AG04450 (cell line): ENCODE data around the gene FGD5. TPM values are rescaled to one million over a fixed set of nuclear protein-coding genes. Genes with fewer than 3 reads are reported as not detected.

Source experiments
- CTCF ChIA-PET: fragments of 300-600, 350-600 bp; formaldehyde crosslinking; extraction: SDS; loops from one replicate; lab custom pipeline; 2022; ENCODE audit warnings: antibody characterized with exemption, inconsistent platforms; lab: Charles Lee
- POLR2A ChIA-PET: fragments of 350-600 bp; formaldehyde crosslinking; extraction: SDS; loops from one replicate; lab custom pipeline; 2021; ENCODE audit warnings: antibody characterized with exemption, inconsistent platforms; lab: Yijun Ruan, JAX
- DNase-seq: peaks from one replicate; pipeline ENCODE4 v3.0.0-alpha.2; 2011; ENCODE audit warnings: low read depth, low spot score
- H3K27ac ChIP-seq: one replicate; pipeline ENCODE4 v1.5.1; 2012; ENCODE audit warnings: low read depth, low read length, control low read depth
- H3K27me3 ChIP-seq: one replicate; pipeline ENCODE4 v1.6.0; 2012; ENCODE audit warnings: low read length; ENCODE audit not compliant: control insufficient read depth, insufficient read depth
- H3K4me3 ChIP-seq: 2 replicates; pipeline ENCODE4 v1.5.1; 2011; ENCODE audit warnings: mild to moderate bottlenecking, low read depth, low read length, control low read depth
- H3K9me3 ChIP-seq: 2 replicates; pipeline ENCODE4 v1.5.1; 2012; ENCODE audit warnings: low read length; ENCODE audit not compliant: control insufficient read depth, insufficient read depth
- polyA plus RNA-seq: library from polyadenylated mRNA; depleted of rRNA; stranded (reverse); fragments of >200 nt; gene quantifications from 2 replicates; pipeline ENCODE4 v1.2.3, GENCODE V29; 2011
- TF ChIP-seq, protein P1 (sequence below): IDR thresholded peaks from 2 replicates; pipeline ENCODE4 v1.5.1; 2011; ENCODE audit warnings: low read depth, low read length, control low read depth, inconsistent platforms

FGD5 gene
- polyA plus RNA-seq, 1 experiment, result not detected

DNA sequence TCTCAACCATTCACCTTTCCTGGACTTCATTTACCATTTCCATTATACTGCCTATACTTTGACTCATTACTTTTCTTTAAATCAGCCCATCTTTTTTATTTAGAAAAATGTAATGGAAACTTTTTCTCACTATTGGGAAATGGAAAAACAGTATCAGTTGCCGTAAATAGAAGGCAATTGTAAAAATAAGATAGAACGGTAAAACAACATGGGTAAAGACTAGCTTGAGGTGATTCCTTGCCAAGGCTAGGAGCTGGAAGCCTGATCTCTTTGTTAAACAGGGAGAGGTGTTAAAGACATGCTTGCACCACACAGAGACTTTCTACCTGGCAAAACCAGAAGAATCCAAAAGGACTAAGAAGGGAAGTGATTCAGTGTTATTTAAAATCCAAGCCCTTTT is 5.9 kb downstream of the FGD5 start:
- no peaks in the 10 kb centered on the region for H3K9me3 ChIP-seq
- TF ChIP-seq, protein P1, sequence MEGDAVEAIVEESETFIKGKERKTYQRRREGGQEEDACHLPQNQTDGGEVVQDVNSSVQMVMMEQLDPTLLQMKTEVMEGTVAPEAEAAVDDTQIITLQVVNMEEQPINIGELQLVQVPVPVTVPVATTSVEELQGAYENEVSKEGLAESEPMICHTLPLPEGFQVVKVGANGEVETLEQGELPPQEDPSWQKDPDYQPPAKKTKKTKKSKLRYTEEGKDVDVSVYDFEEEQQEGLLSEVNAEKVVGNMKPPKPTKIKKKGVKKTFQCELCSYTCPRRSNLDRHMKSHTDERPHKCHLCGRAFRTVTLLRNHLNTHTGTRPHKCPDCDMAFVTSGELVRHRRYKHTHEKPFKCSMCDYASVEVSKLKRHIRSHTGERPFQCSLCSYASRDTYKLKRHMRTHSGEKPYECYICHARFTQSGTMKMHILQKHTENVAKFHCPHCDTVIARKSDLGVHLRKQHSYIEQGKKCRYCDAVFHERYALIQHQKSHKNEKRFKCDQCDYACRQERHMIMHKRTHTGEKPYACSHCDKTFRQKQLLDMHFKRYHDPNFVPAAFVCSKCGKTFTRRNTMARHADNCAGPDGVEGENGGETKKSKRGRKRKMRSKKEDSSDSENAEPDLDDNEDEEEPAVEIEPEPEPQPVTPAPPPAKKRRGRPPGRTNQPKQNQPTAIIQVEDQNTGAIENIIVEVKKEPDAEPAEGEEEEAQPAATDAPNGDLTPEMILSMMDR, result no peak
- ChIA-PET CTCF (no interaction called here), POLR2A (no interaction called here)
- DNase-seq, result no peak
- peaks cover 6% of the 10 kb centered on the region for H3K27me3 ChIP-seq
- H3K27ac ChIP-seq, result no peak overlapping the region
- no peak overlapping the region for H3K4me3 ChIP-seq

DNA sequence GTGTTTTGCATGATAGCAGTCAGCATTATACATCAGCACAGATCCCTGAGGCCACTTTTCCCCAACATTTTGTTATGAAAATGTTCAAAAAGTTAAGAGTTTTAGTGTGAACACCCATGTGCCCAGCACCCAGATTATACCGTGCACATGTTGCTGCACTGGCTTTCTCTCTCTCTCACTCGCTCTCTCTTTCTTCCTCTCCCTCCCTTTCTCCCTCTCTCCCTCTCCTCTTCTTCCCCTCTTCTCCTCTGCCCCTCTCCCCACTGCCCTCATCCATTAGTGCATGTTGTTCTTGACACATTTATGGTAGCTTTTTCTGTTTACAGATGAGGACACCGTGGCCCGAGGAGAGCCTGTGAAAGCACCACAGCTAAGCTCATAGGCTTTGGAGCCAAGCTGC is 7.3 kb downstream of the FGD5 start:
- H3K9me3 ChIP-seq, result no peaks in the 10 kb centered on the region
- H3K4me3 ChIP-seq, result no peak overlapping the region
- CTCF ChIA-PET, result no interaction called here
- peaks cover 8% of the 10 kb centered on the region for H3K27me3 ChIP-seq
- POLR2A ChIA-PET, result no interaction called here
- TF ChIP-seq, protein P1, result no peak
- no peak overlapping the region for H3K27ac ChIP-seq
- no peak for DNase-seq

DNA sequence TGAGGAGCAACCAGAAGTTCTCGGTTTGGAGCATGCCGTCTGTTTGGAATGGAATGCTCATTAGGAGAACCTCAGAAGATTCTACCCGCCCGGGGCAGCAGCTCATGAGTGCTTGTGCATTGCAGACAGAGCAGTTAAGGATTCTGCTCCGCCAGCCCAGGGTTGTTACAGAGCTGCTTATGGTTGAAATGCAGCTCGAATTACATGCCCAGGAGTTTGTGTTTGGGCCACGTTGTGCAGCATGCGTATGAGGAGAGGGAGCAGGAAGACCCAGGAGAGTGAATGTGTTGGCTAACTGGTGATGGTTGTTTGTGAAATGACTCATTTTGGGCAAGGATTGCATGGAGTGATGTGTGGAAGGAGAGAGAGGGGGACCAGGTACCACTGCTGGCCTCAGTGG is 9.0 kb downstream of the FGD5 start:
- POLR2A ChIA-PET, result interaction anchor here (0.5 kb wide), 1 partner anchor 737 kb away, joined by 3 read pairs; no protein-coding TSS in a partner anchor
- CTCF ChIA-PET, result no interaction called here
- no peaks in the 10 kb centered on the region for H3K9me3 ChIP-seq
- no peak overlapping the region for H3K27ac ChIP-seq
- H3K27me3 ChIP-seq, result peaks cover 7% of the 10 kb centered on the region
- no peak for DNase-seq
- TF ChIP-seq, protein P1, result no peak
- no peak overlapping the region for H3K4me3 ChIP-seq

DNA sequence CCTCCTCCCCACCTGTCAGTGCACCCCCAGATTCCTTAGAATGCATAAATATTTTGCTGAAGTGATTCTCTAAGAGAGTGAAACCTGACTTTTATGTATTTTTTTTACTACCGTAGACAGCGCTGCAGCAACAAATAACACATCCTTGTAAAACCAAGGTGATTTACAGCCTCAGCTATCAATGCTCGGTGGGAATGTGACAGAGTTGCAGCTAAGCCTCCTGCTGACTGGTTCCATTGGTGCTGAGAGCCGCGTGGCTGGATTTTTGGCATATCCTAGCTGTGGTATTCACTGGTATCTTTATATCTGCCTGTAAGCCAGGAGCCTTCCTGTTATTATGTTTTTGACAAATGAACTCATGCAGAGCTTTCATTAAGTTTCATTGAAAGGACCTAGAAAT is 11.0 kb downstream of the FGD5 start:
- CTCF ChIA-PET, result no interaction called here
- no peak for DNase-seq
- H3K4me3 ChIP-seq, result no peak overlapping the region
- no peak overlapping the region for H3K27ac ChIP-seq
- POLR2A ChIA-PET, result no interaction called here
- no peaks in the 10 kb centered on the region for H3K9me3 ChIP-seq
- peaks cover 11% of the 10 kb centered on the region for H3K27me3 ChIP-seq
- TF ChIP-seq, protein P1, result no peak

DNA sequence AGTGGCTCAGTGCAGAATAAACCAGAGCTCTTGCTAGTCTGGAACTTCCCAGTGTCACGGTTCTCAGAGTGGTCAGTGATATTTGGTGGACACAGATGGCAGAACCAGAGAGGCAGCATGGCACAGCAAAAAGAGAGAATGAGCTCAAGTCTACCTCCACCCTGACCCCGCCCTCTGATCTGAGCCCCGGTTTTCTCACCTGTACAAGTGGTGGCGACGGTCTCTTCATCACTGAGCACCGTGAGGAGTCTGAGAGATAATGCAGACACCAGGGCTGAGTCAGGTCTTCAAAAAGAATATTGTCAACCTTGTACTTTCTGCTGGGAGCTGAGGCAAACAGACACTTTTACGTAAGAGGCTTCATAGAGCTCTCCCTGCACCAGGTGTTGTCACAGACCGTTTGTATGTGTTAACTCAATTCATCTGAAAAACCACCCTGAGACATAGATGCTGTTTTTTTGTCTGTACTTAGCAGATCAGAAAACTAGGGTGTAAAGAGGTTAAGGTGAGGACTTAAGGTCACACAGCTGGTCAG is 13.2 kb downstream of the FGD5 start:
- Histone ChIP-seq H3K4me3 (no peak overlapping the region), H3K27me3 (peaks cover 15% of the 10 kb centered on the region), H3K27ac (no peak overlapping the region), H3K9me3 (no peaks in the 10 kb centered on the region)
- no peak for DNase-seq
- TF ChIP-seq, protein P1, result no peak
- CTCF ChIA-PET, result no interaction called here
- POLR2A ChIA-PET, result no interaction called here
